Duodenal mucosa (tissue), 2 donors: ENCODE data around the gene ANO8.

ENCODE experiments used
- H3K27ac ChIP-seq: one replicate; pipeline ENCODE4 v1.7.0; 2013; ENCODE audit warnings: low read depth, low read length
- H3K27me3 ChIP-seq, 2 donors: one replicate each; pipeline ENCODE4 v1.7.0; 2013; ENCODE audit warnings: low read length in 2 of 2, control low read depth in 1 of 2; ENCODE audit not compliant: insufficient read depth in 2 of 2, control insufficient read depth in 1 of 2
- H3K36me3 ChIP-seq, 2 donors: one replicate each; pipeline ENCODE4 v1.7.0; 2013; ENCODE audit warnings: low read length in 2 of 2, control low read depth in 1 of 2; ENCODE audit not compliant: insufficient read depth in 2 of 2, control insufficient read depth in 1 of 2
- H3K4me1 ChIP-seq, 2 donors: one replicate each; pipeline ENCODE4 v1.7.0; 2013; ENCODE audit warnings: low read length in 2 of 2, control low read depth in 1 of 2; ENCODE audit not compliant: insufficient read depth in 2 of 2, control insufficient read depth in 1 of 2
- H3K4me3 ChIP-seq, 2 donors: one replicate each; pipeline ENCODE4 v1.7.0; 2013; ENCODE audit warnings: low read length in 2 of 2, low read depth in 1 of 2
- H3K9ac ChIP-seq, 2 donors: one replicate each; pipeline ENCODE4 v1.7.0; 2013; ENCODE audit warnings: low read length in 2 of 2, low read depth in 1 of 2
- H3K9me3 ChIP-seq, 2 donors: one replicate each; pipeline ENCODE4 v1.7.0; 2013; ENCODE audit warnings: low read length in 2 of 2, control low read depth in 1 of 2; ENCODE audit not compliant: control insufficient read depth in 1 of 2

The ANO8 gene

DNA sequence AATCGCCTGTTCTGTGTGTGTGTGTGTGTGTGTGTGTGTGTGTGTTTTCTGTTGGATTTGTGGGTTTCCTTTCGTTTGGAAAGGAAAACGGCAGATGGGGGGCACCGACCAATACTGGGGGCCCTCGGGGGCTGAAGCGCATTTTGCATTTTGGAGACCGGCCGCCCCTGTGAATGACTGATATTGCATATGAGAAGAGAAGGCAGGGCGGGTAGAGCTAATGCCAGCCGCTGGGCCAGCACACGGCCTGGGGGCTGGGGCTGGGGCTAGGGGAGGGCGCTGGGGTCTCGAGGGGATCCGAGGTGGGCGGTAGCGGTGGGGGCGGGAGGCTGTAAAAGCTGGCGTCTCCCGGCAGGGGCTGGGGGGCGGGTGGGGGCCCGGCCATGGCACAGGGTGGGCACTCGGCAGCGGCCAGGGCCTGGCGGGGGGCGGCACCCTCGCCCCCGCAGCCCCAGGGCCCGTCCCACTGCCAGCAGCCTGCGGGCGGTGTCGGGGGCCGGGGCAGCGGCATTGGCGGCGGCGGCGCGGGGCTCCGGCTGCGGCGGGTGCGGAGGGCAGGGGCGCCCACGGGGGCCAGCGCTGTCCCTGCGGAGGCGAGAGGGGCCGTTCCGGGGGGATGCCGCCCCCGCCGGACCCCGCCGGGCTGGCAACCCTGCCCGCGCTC, 11.2 kb downstream of the ANO8 start:
- no peaks in the 10 kb centered on the region for H3K27me3 ChIP-seq
- no peak overlapping the region for H3K9ac ChIP-seq
- H3K9me3 ChIP-seq, result no peaks in the 10 kb centered on the region
- H3K27ac ChIP-seq, result no peak overlapping the region
- peaks cover 25 to 28% of the 10 kb centered on the region in 2 donors for H3K36me3 ChIP-seq
- peaks cover 0 to 3% of the 10 kb centered on the region in 2 donors for H3K4me1 ChIP-seq
- no peak overlapping the region for H3K4me3 ChIP-seq

DNA sequence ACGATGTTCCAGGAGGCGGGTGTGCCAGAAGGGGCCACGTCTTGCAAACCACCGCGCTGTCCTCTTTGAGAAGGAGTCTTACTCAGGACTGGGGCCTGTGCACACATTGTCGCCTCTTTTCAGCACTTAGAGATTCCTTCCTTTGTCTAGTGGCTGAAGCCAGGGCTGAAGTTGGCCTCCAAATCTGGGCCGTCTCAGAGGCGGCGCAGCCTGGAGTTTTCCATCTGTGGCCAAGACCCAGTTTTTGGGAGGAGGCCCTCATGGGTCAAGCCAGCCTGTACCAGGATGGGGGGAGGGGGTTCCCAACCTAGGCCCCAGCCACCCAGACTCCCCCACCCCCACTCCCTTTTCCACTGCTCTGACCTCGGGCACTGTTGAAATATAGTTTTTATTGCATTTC, 11.8 kb downstream of the ANO8 start:
- peaks cover 0 to 3% of the 10 kb centered on the region in 2 donors for H3K4me1 ChIP-seq

DNA sequence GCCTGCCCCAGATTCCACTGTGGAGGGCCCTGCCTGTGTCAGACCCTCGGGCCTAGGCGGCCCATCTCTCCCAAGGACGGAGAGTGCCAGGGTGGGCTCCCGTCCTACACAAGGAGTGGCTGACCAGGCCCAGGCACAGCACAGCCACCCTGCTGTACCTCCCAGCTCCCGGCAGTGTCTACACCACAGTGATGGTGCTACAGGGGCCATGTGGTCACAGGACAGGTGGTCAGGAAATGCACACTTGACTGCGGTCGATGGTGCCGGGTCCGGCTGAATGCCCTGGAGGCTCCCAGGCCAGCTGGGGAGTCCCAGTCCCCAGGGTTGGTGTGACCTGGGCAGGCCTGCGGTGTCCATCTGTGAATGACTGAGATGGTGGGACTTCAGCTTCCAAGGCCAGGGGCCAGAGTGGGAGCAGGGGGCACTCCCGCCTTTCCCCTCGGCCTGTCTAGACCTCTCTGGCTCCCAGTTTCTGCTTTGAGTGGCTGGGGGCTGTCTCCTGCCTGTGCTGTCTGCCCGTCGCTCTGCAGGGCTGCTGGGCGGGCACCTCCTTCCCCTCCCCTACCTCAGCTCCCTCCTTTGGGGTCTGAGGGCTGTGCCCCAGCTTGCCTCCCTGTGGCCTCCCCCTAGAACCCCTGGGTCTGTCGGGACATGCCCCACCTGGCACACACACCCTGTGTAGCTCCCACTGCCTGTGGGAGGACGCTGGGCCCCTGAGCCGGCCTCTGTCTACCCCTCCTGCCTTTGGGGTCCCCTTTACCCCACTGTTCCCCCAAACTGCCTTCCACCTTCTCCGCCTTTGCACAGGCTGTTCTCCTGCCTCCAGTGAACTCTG, 12.8 kb downstream of the ANO8 start:
- Histone ChIP-seq H3K9ac (no peak overlapping the region), H3K36me3 (peaks cover 25 to 28% of the 10 kb centered on the region in 2 donors), H3K4me1 (peaks cover 0 to 3% of the 10 kb centered on the region in 2 donors), H3K4me3 (no peak overlapping the region), H3K9me3 (no peaks in the 10 kb centered on the region), H3K27me3 (no peaks in the 10 kb centered on the region), H3K27ac (no peak overlapping the region)

More for the DNA sequence above, 11.8 kb downstream of the ANO8 start:
- Histone ChIP-seq H3K4me3 (no peak overlapping the region), H3K27me3 (no peaks in the 10 kb centered on the region), H3K9ac (no peak overlapping the region), H3K9me3 (no peaks in the 10 kb centered on the region), H3K36me3 (peaks cover 25 to 28% of the 10 kb centered on the region in 2 donors), H3K27ac (no peak overlapping the region)

- Histone ChIP-seq H3K9ac (no peak overlapping the region), H3K4me3 (no peak overlapping the region), H3K36me3 (peaks cover 33 to 36% of the 10 kb centered on the region in 2 donors), H3K4me1 (peaks cover 0 to 3% of the 10 kb centered on the region in 2 donors), H3K27me3 (no peaks in the 10 kb centered on the region), H3K27ac (no peak overlapping the region), H3K9me3 (no peaks in the 10 kb centered on the region)
Observed at GRCh38 chr19:17320435-17320834, 14.2 kb downstream of the ANO8 start.

- Histone ChIP-seq H3K4me1 (peaks cover 0 to 3% of the 10 kb centered on the region in 2 donors), H3K9me3 (no peaks in the 10 kb centered on the region), H3K27me3 (no peaks in the 10 kb centered on the region), H3K4me3 (no peak overlapping the region), H3K27ac (no peak overlapping the region), H3K9ac (no peak overlapping the region), H3K36me3 (peaks cover 36 to 38% of the 10 kb centered on the region in 2 donors)
Observed at GRCh38 chr19:17319473-17320238, 15.0 kb downstream of the ANO8 start.

DNA sequence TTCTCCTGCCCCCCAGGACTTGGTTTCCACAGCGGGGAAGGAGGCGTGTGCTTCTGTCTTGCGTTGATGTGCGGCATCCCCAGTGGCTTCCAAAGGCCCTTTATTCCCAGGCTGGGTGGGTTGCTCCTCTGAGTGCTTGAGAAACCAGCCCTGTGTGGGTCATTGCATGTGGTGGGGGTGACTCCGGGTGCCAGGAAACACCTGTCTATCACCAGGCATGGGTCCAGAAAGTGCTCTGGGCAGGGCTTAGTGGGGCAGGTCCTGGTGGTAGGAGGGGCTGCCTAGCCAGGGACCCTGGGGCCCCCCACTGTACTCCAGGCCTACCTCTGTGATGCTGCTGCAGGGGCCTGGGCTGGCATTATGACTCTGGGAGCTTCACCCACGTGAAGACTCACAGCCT, 15.7 kb downstream of the ANO8 start:
- no peaks in the 10 kb centered on the region for H3K9me3 ChIP-seq
- no peak overlapping the region for H3K9ac ChIP-seq
- H3K4me3 ChIP-seq, result no peak overlapping the region
- H3K27ac ChIP-seq, result no peak overlapping the region
- peaks cover 42 to 45% of the 10 kb centered on the region in 2 donors for H3K36me3 ChIP-seq
- H3K4me1 ChIP-seq, result peaks cover 0 to 3% of the 10 kb centered on the region in 2 donors
- no peaks in the 10 kb centered on the region for H3K27me3 ChIP-seq

DNA sequence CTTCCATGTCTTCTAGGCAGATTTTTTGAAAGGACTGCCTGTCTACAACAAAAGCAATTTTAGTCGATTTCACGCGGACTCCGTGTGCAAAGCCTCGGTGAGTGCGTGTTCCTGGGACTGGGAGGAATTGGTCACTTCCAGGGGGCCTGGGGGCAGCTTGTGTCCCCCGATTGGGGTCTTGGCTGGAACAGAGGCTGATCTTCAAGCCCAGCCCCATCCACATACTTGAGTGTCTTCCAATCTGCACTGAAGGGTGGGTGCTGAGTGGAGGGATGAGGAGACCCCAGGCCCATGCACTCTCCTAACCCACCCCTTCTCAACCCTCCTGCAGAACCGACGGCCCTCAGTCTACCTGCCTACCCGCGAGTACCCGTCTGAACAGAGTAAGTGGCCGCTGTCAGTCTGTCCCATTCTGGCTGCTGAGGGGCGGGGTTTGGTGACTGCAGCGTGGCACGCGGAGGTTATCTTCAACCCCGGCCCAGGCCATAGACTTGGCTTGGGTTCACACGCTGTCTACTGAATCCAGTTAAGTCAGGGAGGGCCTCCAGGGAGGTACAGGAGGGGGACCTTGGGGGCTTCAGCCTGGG, 20.6 kb downstream of the ANO8 start:
- no peaks in the 10 kb centered on the region for H3K9me3 ChIP-seq
- H3K36me3 ChIP-seq, result peaks cover 24 to 31% of the 10 kb centered on the region in 2 donors
- no peak overlapping the region for H3K4me3 ChIP-seq

DNA sequence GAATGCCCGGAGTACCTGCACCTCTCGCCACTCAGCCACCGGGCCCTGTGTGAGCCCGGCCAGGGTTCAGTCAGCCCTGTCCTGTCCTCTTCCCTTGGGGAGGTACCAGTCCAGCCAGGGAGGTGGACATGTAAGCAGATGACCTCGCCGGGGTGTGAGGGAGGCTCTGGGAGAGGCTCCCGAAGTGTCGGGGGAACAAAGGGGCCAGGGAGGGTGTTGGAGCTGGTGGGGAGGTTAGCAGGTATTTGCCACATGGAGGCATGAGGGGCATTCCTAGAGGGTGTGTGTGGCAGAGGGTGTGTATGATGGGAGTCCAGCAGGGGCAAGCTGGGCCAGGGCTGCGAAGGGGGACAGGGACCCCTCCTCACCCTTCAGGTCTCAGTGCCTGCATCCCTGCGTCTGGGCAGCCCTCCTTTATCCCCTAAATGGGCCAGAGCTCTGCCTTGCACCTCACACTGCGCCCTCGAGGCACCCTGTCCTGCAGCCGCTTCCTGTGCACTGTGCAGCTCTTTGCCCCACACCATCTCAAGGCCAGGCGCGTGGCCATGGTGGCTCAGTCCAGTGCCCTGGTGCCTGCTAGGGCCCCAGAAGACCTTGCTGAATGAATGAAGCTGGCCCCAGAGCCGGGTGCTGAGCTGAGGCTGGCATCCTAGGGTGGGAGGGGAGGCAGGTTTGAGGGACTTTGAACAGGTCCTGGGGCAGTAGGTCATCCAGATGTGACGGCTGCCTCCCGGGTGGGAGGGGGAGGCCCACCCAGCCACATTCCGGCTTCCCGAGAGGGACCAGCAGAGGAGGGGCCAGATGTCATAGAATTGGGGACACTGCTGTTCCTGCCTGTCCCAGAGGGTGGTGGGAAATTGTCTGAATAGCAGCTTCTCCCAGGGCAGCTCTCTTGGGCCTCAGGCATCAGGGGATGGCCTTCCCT, 22.2 kb downstream of the ANO8 start:
- Histone ChIP-seq H3K27ac (no peak overlapping the region), H3K4me1 (peaks cover 8 to 12% of the 10 kb centered on the region in 2 donors), H3K9me3 (no peaks in the 10 kb centered on the region), H3K4me3 (no peak overlapping the region), H3K9ac (no peak overlapping the region), H3K27me3 (no peaks in the 10 kb centered on the region), H3K36me3 (peaks cover 22 to 31% of the 10 kb centered on the region in 2 donors)

More for the DNA sequence above, 20.6 kb downstream of the ANO8 start:
- H3K4me1 ChIP-seq, result peaks cover 8 to 12% of the 10 kb centered on the region in 2 donors
- H3K9ac ChIP-seq, result no peak overlapping the region
- no peak overlapping the region for H3K27ac ChIP-seq
- no peaks in the 10 kb centered on the region for H3K27me3 ChIP-seq
